ENCODE results near the gene CYFIP1.

DNA sequence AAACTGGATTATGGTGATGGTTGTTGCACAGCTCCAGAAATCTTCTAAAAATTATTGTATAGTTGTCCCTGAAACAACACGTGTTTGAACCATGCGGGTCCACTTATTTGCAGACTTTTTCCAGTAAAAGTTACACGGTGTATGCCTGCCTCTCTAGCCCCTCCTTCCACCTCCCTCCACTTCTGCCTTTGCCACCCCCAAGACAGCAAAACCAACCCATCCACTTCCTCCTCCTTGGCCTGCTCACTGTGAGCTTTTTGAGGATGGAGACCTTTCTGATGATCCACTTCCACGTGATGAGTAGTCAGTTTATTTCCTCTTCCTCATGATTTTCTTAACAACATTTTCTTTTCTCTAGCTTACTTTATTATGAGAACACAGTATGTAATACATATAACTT lies 5.4 kb downstream of the CYFIP1 start:
- TF ChIP-seq, protein P1, sequence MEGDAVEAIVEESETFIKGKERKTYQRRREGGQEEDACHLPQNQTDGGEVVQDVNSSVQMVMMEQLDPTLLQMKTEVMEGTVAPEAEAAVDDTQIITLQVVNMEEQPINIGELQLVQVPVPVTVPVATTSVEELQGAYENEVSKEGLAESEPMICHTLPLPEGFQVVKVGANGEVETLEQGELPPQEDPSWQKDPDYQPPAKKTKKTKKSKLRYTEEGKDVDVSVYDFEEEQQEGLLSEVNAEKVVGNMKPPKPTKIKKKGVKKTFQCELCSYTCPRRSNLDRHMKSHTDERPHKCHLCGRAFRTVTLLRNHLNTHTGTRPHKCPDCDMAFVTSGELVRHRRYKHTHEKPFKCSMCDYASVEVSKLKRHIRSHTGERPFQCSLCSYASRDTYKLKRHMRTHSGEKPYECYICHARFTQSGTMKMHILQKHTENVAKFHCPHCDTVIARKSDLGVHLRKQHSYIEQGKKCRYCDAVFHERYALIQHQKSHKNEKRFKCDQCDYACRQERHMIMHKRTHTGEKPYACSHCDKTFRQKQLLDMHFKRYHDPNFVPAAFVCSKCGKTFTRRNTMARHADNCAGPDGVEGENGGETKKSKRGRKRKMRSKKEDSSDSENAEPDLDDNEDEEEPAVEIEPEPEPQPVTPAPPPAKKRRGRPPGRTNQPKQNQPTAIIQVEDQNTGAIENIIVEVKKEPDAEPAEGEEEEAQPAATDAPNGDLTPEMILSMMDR (IDR thresholded peaks at IDR 0.05): no peak
- no peak for TF ChIP-seq POLR2A (IDR thresholded peaks at IDR 0.05)

Data from testis (tissue), 2 donors.